Thoracic aorta (tissue), 2 donors: Measurements from ENCODE around the gene SORL1. TPM values are rescaled to one million over a fixed set of nuclear protein-coding genes. Genes with fewer than 3 reads are reported as not detected.
"Not testable (repeated sequence)": the region's sequence is repeated elsewhere in the genome, so short reads cannot be mapped to it uniquely, and the experiment has no call there.

ENCODE experiments used
- ATAC-seq: fragments of 150-250 bp; one replicate; pipeline ENCODE4 v1.8.0; 2017; ENCODE audit warnings: low read depth; ENCODE audit not compliant: insufficient number of reproducible peaks, low FRiP score
- DNase-seq: peaks from one replicate; pipeline ENCODE4 v3.0.0-alpha.2; 2020; ENCODE audit warnings: low spot score
- H3K27ac ChIP-seq, 2 donors: fragments of 200-600 bp; sonication (generic); 1 replicate in 1 of 2; 2 replicates in 1 of 2; pipeline ENCODE4 v1.5.1; 2016; ENCODE audit warnings: mild to moderate bottlenecking in 2 of 2, moderate library complexity in 2 of 2
- H3K27me3 ChIP-seq: fragments of 200-600 bp; sonication (generic); replicated peaks from 2 replicates; pipeline ENCODE4 v1.6.0; 2016; ENCODE audit warnings: mild to moderate bottlenecking; ENCODE audit not compliant: insufficient read depth
- H3K36me3 ChIP-seq: fragments of 200-600 bp; sonication (generic); one replicate; pipeline ENCODE4 v1.5.1; 2016
- H3K4me1 ChIP-seq, 2 donors: fragments of 200-600 bp; sonication (generic); 1 replicate in 1 of 2; 2 replicates in 1 of 2; pipeline versions ENCODE4 v1.5.1 to v1.6.0; 2016; ENCODE audit warnings: low read depth in 2 of 2, mild to moderate bottlenecking in 1 of 2; ENCODE audit not compliant: control insufficient read depth in 1 of 2
- H3K4me3 ChIP-seq: fragments of 200-600 bp; sonication (generic); 2 replicates; pipeline ENCODE4 v1.5.1; 2016; ENCODE audit warnings: mild to moderate bottlenecking
- H3K9me3 ChIP-seq: fragments of 200-600 bp; sonication (generic); 2 replicates; pipeline ENCODE4 v1.5.1; 2016
- total RNA-seq, 2 donors: library from RNA; depleted of rRNA; stranded (reverse); fragments of >200 nt; gene quantifications; one replicate each; pipeline versions ENCODE4 v1.1.0 to v1.2.3, GENCODE V29; 2016
- TF ChIP-seq, protein P1 (sequence below): fragments of 200-600 bp; sonication (generic); IDR thresholded peaks from one replicate; pipeline ENCODE4 v1.5.1; 2019; ENCODE audit warnings: antibody characterized with exemption

The SORL1 gene
- total RNA-seq, 2 donors from 2014 or later, result 26.9 to 33.0 TPM

DNA sequence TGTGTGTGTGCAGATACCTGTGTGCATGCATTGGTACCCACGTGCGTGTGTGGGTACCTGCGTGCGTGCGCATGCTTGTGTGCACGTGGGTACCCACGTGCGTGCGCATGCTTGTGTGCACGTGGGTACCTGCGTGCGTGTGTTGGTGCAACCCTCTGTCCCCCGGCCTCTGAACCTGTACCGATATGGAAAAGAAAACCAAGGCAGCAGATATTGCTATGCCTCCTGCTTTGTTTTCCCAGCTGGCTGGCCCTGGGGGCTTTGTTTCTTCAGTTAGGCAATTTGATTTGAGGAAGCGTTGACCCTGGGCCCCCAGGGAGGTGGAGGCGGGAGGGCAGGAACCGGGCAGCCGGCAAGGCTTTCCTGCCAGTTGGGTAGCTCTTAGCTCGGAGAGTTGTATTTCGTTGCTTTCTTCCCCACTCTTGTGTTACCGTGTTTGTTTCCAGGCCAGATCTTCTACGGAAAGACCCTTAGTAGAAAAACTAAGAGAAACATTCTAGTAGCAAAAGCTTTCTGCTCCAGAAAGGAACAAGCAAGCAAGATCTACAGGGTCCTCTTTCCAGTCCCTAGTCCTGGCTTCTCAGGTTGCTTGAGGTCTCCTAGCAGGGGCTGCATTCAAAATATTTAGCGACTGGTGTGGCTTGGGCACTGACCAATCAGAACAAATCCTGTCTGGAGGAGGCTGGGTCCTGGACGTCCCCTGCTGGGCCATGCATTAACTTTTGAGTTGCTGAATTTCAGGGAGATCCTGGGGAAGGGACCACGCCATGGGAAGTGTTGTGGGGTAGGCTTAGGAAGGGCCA lies 27.0 kb downstream of the SORL1 start:
- H3K36me3 ChIP-seq, result no peaks in the 10 kb centered on the region
- H3K27ac ChIP-seq, result no peak overlapping the region
- peaks cover 0 to 3% of the 10 kb centered on the region in 2 donors for H3K4me1 ChIP-seq
- no peak for ATAC-seq
- H3K4me3 ChIP-seq, result no peak overlapping the region
- TF ChIP-seq, protein P1, sequence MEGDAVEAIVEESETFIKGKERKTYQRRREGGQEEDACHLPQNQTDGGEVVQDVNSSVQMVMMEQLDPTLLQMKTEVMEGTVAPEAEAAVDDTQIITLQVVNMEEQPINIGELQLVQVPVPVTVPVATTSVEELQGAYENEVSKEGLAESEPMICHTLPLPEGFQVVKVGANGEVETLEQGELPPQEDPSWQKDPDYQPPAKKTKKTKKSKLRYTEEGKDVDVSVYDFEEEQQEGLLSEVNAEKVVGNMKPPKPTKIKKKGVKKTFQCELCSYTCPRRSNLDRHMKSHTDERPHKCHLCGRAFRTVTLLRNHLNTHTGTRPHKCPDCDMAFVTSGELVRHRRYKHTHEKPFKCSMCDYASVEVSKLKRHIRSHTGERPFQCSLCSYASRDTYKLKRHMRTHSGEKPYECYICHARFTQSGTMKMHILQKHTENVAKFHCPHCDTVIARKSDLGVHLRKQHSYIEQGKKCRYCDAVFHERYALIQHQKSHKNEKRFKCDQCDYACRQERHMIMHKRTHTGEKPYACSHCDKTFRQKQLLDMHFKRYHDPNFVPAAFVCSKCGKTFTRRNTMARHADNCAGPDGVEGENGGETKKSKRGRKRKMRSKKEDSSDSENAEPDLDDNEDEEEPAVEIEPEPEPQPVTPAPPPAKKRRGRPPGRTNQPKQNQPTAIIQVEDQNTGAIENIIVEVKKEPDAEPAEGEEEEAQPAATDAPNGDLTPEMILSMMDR, result no peak
- no peaks in the 10 kb centered on the region for H3K27me3 ChIP-seq
- no peak for DNase-seq
- no peaks in the 10 kb centered on the region for H3K9me3 ChIP-seq

DNA sequence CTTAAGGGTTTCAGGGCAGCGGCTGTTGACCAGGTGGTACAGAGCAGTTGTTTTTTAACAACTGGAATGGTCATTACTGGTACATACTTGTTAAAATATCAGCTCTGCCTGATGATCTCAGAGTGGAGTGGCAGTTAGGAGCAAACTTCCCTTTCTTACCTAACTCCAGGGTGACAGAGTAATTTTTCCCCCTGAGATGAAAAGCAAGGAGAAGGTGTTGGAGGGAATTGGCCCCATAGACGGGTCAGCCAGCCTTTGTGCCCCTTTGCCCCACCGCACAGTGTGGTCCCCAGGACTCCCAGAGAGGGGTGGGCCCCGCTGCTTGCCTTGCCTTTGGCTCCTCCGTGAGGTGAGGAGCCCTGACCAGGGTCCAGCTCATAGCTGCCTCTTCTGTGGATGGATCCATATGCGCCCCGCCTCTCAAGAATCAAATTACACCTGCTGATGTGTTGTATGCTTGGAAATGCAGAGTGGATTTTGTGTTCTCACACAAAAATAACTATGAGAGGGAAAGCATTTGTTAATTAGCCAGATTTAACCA lies 27.7 kb downstream of the SORL1 start:
- no peak overlapping the region for H3K4me3 ChIP-seq
- ATAC-seq, result no peak
- TF ChIP-seq, protein P1, result no peak
- no peaks in the 10 kb centered on the region for H3K9me3 ChIP-seq
- no peak overlapping the region for H3K27ac ChIP-seq
- peaks cover 0 to 3% of the 10 kb centered on the region in 2 donors for H3K4me1 ChIP-seq
- no peaks in the 10 kb centered on the region for H3K36me3 ChIP-seq
- no peak for DNase-seq
- no peaks in the 10 kb centered on the region for H3K27me3 ChIP-seq

DNA sequence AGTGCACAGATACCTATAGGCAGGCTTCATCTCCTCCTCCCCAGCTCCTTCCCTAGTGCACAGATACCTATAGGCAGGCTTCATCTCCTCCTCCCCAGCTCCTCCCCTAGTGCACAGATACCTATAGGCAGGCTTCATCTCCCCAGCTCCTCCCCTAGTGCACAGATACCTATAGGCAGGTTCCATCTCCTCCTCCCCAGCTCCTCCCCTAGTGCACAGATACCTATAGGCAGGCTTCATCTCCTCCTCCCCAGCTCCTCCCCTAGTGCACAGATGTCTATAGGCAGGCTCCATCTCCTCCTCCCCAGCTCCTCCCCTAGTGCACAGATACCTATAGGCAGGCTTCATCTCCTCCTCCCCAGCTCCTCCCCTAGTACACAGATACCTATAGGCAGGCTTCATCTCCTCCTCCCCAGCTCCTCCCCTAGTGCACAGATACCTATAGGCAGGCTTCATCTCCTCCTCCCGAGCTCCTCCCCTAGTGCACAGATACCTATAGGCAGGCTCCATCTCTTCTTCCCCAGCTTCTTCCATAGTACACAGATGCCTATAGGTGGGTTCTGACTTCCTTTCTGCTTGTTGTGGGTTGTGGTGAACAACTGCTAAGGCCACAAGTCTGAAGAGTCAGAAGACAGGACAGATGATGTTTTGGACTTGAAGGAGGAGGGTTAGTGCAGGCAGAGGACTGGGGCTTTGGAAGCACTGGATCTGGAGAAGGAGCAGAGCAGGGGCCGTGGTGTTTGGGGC lies 29.5 kb downstream of the SORL1 start:
- not testable (repeated sequence) for H3K36me3 ChIP-seq, ATAC-seq, H3K27me3 ChIP-seq, H3K9me3 ChIP-seq, H3K4me1 ChIP-seq, DNase-seq, H3K4me3 ChIP-seq, H3K27ac ChIP-seq

DNA sequence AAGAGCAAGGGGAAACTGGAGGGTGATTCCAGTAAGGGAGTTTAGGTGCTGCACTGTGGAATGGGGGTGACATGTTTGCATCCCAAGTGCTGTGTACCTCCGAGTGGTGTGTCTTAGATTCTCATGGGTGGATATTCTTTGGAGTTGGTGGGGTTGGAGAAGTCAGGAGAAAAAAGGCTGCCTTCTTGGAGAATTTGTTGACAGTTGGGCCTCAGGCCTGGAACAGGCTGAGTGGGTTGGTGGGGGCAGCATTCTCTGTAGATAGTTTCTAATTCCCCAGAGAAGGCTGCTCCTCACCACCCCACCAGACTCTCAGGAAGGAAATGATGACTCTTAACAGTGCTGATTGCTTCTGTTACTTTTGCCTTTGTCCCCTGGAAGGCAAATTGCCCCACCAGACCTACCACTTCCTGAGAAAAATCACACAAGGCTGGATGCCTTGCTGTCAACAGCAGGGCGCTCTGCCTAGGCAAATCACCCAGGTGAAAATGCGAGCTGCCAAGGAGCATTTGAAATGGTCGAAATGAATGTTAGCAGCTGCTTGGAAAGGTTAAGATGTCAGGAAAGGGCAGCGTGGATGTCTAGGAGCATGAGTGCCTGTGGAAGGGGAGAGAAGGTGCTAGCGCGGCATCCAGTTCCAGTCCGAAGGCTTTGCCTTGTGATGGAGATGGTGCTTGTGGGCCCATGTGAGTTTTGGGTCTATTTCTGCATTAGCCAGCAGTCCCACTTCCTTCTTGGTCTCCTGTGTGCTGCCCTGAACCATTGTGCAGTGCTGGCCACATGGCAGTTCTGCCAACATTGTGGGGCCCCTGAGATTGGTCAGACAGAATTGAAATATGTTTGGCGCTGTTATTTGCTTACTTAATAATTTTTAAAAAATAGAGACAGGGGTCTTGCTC lies 30.4 kb downstream of the SORL1 start:
- ATAC-seq (no peak), DNase-seq (no peak)
- TF ChIP-seq, protein P1, result no peak
- Histone ChIP-seq H3K4me1 (peaks cover 3% of the 10 kb centered on the region in 2 donors), H3K27ac (no peak overlapping the region), H3K4me3 (no peak overlapping the region), H3K36me3 (no peaks in the 10 kb centered on the region), H3K9me3 (no peaks in the 10 kb centered on the region), H3K27me3 (no peaks in the 10 kb centered on the region)

DNA sequence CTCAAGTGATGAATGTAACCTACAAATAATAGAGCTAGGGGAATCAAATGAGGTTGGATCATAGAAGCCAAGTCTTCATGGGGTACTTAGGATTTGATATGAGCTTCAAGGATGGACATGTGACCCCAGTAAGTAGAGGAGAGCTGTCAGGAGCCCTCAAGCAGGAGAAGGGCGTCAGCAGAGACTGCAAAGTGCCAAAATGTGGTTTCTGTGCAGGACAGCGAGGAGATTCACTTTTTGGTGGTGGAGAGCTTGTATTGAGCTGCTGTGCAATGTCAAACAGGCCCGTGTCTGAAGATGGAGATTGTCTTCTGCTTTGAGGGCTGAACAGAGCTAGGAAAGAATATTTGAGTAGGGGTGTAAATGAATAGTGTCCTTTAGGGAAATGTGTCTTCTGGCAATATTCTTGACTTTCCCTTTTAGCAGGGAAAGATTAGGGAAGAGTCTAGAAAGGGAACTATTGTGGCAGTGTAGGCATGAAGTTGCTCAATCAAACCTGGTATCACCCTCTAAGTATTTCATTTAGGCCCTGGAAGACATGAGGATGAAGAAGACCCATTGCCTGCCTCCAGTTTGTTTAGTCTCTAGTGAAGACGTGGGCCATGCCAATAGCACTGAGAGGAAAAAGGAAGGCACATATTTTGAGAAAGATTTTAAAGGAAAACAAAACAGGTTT lies 31.8 kb downstream of the SORL1 start:
- H3K27ac ChIP-seq, result no peak overlapping the region
- H3K36me3 ChIP-seq, result no peaks in the 10 kb centered on the region
- no peaks in the 10 kb centered on the region for H3K27me3 ChIP-seq
- TF ChIP-seq, protein P1, result no peak
- peaks cover 10 to 13% of the 10 kb centered on the region in 2 donors for H3K4me1 ChIP-seq
- ATAC-seq (no peak), DNase-seq (no peak)
- H3K9me3 ChIP-seq, result no peaks in the 10 kb centered on the region
- H3K4me3 ChIP-seq, result no peak overlapping the region
